A549 (cell line): ENCODE data around the gene SBK3.

ENCODE experiments used
- BHLHE40 ChIP-seq: IDR thresholded peaks from 2 replicates; pipeline ENCODE4 v1.6.1; 2012; ENCODE audit warnings: low read depth, low read length, inconsistent platforms
- CTCF ChIP-seq: fragments of >200 bp; sonication (Bioruptor Twin); formaldehyde crosslinking; IDR thresholded peaks from 3 replicates; pipeline ENCODE4 v1.5.1; 2016
- EP300 ChIP-seq, 2 experiments: fragments of >200 bp; sonication (Bioruptor Twin); formaldehyde crosslinking; IDR thresholded peaks; 2 replicates in 1 of 2; 3 replicates in 1 of 2; pipeline ENCODE4 v1.6.1; 2016 to 2017
- JUNB ChIP-seq: fragments of >200 bp; sonication (Bioruptor Twin); formaldehyde crosslinking; IDR thresholded peaks from 2 replicates; pipeline ENCODE4 v1.6.1; 2016
- KDM1A ChIP-seq: fragments of 200-600 bp; sonication (generic); IDR thresholded peaks from 2 replicates; pipeline ENCODE4 v1.6.1; 2016; ENCODE audit warnings: low read depth, mild to moderate bottlenecking
- PHF8 ChIP-seq: fragments of 200-600 bp; sonication (generic); IDR thresholded peaks from 2 replicates; pipeline ENCODE4 v1.6.1; 2016; ENCODE audit warnings: low read depth, mild to moderate bottlenecking, antibody characterized with exemption, moderate library complexity, borderline replicate concordance
- POLR2A ChIP-seq: IDR thresholded peaks from 2 replicates; pipeline ENCODE4 v1.6.1; 2012; ENCODE audit warnings: mild to moderate bottlenecking, low read length
- RCOR1 ChIP-seq: fragments of 150-350 bp; IDR thresholded peaks from 2 replicates; pipeline ENCODE4 v1.6.1; 2014; ENCODE audit warnings: antibody characterized with exemption, low read length, low read depth
- RFX5 ChIP-seq: fragments of 450-650 bp; IDR thresholded peaks from 2 replicates; pipeline ENCODE4 v1.7.1; 2014; ENCODE audit warnings: antibody characterized with exemption, mild to moderate bottlenecking, moderate library complexity
- SREBF2 ChIP-seq: fragments of 450-650 bp; IDR thresholded peaks from 2 replicates; pipeline ENCODE4 v1.6.1; 2014; ENCODE audit warnings: mild to moderate bottlenecking, moderate library complexity
- ZC3H11A ChIP-seq: fragments of 450-650 bp; IDR thresholded peaks from 2 replicates; pipeline ENCODE4 v1.6.1; 2014; ENCODE audit warnings: antibody characterized with exemption, mild to moderate bottlenecking
- TF ChIP-seq, protein P1 (sequence below): IDR thresholded peaks from 2 replicates; pipeline ENCODE4 v1.6.1; 2012
- TF ChIP-seq, protein P2 (sequence below): fragments of 200-600 bp; sonication (generic); IDR thresholded peaks from 2 replicates; pipeline ENCODE4 v1.6.1; 2016; ENCODE audit warnings: antibody characterized with exemption, mild to moderate bottlenecking, moderate library complexity
- TF ChIP-seq, protein P3 (sequence below): fragments of >200 bp; sonication (Bioruptor Twin); formaldehyde crosslinking; IDR thresholded peaks from 2 replicates; pipeline ENCODE4 v1.6.1; 2016

DNA sequence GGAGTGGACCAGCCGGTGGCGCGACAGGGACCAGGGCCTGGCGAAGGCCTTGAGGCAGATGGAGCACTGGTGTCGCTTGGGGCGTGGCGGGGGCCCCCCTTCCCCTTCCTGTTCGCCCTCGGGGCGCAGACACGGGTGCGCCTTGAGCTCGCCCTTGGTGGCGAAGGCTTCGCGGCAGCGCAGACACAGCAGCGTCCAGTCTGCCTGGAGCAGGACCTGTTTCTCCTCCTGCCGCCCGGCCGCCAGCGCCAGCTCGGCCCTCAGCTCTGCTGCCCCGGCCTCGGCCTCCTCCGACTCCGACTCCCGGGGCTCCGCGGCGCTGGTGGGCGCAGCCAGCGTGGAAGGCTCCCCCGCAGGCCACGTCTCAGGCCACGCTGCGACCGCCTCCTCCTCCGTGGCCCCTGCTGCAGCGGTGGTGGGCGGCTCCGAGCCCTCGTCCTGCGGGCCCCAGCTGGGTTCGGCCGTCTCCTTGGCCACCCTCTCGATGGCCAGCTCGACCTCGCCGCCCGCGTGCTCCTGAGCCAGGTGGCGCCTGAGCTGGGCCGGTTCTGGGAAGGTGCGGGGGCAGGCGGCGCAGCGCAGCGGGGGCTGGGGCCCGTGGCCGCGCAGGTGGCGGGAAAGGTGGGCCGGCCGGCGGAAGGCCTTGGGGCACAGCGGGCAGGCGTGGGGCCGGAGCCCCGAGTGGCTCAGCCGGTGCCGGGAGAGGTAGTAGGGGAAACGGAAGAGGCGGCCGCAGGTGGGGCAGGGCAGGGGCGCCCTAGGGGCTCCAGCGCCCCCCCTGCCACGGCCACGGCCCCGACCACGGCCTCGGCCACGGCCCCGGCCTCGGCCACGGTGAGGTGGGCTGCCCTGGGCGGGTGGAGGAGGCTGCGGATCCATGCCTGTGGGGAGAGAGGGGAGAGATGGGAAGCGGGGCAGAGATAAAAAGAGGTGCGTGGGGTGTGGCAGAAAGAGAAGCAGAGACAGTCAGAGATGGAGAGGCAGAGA, 33.7 kb upstream of the SBK3 start:
- TF ChIP-seq POLR2A (no peak), EP300 (IDR thresholded peaks at IDR 0.05) (no peak), RCOR1 (no peak), CTCF (no peak), KDM1A (no peak), RFX5 (no peak), BHLHE40 (no peak), PHF8 (no peak), SREBF2 (no peak), ZC3H11A (no peak), JUNB (no peak)
- TF ChIP-seq, protein P1, sequence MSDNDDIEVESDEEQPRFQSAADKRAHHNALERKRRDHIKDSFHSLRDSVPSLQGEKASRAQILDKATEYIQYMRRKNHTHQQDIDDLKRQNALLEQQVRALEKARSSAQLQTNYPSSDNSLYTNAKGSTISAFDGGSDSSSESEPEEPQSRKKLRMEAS = no peak
- TF ChIP-seq, protein P2, sequence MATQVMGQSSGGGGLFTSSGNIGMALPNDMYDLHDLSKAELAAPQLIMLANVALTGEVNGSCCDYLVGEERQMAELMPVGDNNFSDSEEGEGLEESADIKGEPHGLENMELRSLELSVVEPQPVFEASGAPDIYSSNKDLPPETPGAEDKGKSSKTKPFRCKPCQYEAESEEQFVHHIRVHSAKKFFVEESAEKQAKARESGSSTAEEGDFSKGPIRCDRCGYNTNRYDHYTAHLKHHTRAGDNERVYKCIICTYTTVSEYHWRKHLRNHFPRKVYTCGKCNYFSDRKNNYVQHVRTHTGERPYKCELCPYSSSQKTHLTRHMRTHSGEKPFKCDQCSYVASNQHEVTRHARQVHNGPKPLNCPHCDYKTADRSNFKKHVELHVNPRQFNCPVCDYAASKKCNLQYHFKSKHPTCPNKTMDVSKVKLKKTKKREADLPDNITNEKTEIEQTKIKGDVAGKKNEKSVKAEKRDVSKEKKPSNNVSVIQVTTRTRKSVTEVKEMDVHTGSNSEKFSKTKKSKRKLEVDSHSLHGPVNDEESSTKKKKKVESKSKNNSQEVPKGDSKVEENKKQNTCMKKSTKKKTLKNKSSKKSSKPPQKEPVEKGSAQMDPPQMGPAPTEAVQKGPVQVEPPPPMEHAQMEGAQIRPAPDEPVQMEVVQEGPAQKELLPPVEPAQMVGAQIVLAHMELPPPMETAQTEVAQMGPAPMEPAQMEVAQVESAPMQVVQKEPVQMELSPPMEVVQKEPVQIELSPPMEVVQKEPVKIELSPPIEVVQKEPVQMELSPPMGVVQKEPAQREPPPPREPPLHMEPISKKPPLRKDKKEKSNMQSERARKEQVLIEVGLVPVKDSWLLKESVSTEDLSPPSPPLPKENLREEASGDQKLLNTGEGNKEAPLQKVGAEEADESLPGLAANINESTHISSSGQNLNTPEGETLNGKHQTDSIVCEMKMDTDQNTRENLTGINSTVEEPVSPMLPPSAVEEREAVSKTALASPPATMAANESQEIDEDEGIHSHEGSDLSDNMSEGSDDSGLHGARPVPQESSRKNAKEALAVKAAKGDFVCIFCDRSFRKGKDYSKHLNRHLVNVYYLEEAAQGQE = no peak
- TF ChIP-seq, protein P3, sequence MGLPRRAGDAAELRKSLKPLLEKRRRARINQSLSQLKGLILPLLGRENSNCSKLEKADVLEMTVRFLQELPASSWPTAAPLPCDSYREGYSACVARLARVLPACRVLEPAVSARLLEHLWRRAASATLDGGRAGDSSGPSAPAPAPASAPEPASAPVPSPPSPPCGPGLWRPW = no peak
